Uterus (tissue), 4 donors: ENCODE measurements around the gene POLR2H. TPM values are rescaled to one million over a fixed set of nuclear protein-coding genes. Genes with fewer than 3 reads are reported as not detected.
A peak's percentile ranks its signal among the peaks of the same experiment; 100 is the strongest.

Experiments
- DNase-seq, 2 donors: peaks; one replicate each; pipeline ENCODE4 v3.0.0-alpha.2; 2019 to 2020
- H3K27ac ChIP-seq, 2 donors: fragments of 200-600 bp; sonication (generic); 1 replicate in 1 of 2; 2 replicates in 1 of 2; pipeline ENCODE4 v1.5.1; 2016 to 2018
- H3K27me3 ChIP-seq, 2 donors: fragments of 200-600 bp; sonication (generic); one replicate each; pipeline ENCODE4 v1.5.1; 2018 to 2019; ENCODE audit warnings: control low read depth in 1 of 2
- H3K36me3 ChIP-seq, 2 donors: fragments of 200-600 bp; sonication (generic); one replicate each; pipeline ENCODE4 v1.5.1; 2019; ENCODE audit warnings: control low read depth in 1 of 2
- H3K4me1 ChIP-seq, 2 donors: fragments of 200-600 bp; sonication (generic); one replicate each; pipeline ENCODE4 v1.5.1; 2018 to 2019; ENCODE audit warnings: control low read depth in 1 of 2
- H3K4me3 ChIP-seq, 2 donors: fragments of 200-600 bp; sonication (generic); 1 replicate in 1 of 2; 2 replicates in 1 of 2; pipeline ENCODE4 v1.5.1; 2018 to 2019; ENCODE audit warnings: mild to moderate bottlenecking in 1 of 2
- H3K9me3 ChIP-seq, 2 donors: fragments of 200-600 bp; sonication (generic); one replicate each; pipeline ENCODE4 v1.5.1; 2019; ENCODE audit warnings: control low read depth in 1 of 2
- POLR2A ChIP-seq, 2 donors: fragments of 450-650 bp; IDR thresholded peaks; one replicate each; pipeline ENCODE4 v1.6.1; 2016; ENCODE audit warnings: antibody characterized with exemption in 2 of 2, mild to moderate bottlenecking in 1 of 2, moderate library complexity in 1 of 2
- intact Hi-C: fragments of 100-400 bp; cut with DNase I; formaldehyde crosslinking; loops from one replicate; pipeline ENCODE4 v1.15.1; 2023; ENCODE audit warnings: low total_unique reads
- total RNA-seq, 4 donors: library from RNA; depleted of rRNA in 3 of 4; stranded (reverse); fragments of >200 nt in 3 of 4; gene quantifications; one replicate each; pipeline versions ENCODE4 v1.1.0 to v1.2.4, GENCODE V29; 2014 to 2023
- TF ChIP-seq, protein P1 (sequence below), 4 experiments: fragments of 200-600 bp in 2 of 4; fragments of 450-650 bp in 2 of 4; sonication (generic) in 2 of 4; IDR thresholded peaks; one replicate each; pipeline ENCODE4 v1.5.1; 2016 to 2019; ENCODE audit warnings: antibody characterized with exemption in 4 of 4, mild to moderate bottlenecking in 2 of 4, moderate library complexity in 1 of 4
- donor health status: DM: yes; HTN: yes; CAD: no.

Gene POLR2H
- total RNA-seq, 4 donors from 2014 or later = 52.8 to 103 (median 82.7) TPM

DNA sequence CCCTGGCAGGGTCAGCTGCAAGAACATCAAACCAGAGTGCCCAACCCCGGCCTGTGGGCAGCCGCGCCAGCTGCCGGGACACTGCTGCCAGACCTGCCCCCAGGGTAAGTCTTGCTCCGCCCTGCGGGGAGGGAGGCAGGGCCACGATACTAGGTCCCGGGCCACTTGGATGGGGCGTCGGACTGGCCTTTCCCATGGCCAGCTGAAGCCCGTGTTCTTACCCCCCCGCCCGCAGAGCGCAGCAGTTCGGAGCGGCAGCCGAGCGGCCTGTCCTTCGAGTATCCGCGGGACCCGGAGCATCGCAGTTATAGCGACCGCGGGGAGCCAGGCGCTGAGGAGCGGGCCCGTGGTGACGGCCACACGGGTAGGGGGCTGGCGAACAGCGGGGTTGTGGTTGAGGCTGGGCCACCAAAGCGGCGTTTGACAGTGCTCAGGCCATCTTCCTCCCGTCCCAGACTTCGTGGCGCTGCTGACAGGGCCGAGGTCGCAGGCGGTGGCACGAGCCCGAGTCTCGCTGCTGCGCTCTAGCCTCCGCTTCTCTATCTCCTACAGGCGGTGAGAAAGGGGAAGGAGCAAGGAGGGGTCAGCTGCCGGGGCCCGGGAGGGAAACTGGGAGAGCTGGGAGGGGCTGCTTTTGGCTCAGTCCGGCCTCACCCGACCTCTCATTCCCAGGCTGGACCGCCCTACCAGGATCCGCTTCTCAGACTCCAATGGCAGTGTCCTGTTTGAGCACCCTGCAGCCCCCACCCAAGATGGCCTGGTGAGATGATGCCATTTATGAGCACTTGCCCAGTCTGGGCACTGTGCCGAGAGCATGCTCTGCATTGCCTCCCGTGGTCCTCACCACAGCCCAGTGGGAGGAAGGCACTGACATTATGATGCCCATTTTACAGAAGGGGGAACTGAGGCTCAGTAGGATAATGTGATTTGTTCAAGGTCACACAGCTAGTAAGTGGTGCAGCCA, 20.0 kb downstream of the POLR2H start:
- no peak for DNase-seq
- H3K4me1 ChIP-seq = peaks cover 0 to 4% of the 10 kb centered on the region in 2 donors
- H3K27me3 ChIP-seq = no peaks in the 10 kb centered on the region
- TF ChIP-seq, protein P1, sequence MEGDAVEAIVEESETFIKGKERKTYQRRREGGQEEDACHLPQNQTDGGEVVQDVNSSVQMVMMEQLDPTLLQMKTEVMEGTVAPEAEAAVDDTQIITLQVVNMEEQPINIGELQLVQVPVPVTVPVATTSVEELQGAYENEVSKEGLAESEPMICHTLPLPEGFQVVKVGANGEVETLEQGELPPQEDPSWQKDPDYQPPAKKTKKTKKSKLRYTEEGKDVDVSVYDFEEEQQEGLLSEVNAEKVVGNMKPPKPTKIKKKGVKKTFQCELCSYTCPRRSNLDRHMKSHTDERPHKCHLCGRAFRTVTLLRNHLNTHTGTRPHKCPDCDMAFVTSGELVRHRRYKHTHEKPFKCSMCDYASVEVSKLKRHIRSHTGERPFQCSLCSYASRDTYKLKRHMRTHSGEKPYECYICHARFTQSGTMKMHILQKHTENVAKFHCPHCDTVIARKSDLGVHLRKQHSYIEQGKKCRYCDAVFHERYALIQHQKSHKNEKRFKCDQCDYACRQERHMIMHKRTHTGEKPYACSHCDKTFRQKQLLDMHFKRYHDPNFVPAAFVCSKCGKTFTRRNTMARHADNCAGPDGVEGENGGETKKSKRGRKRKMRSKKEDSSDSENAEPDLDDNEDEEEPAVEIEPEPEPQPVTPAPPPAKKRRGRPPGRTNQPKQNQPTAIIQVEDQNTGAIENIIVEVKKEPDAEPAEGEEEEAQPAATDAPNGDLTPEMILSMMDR (IDR thresholded peaks at IDR 0.05) = no peak
- no peak for TF ChIP-seq POLR2A (IDR thresholded peaks at IDR 0.05)
- peak overlapping the region; percentile 91 to 95 for H3K27ac ChIP-seq
- intact Hi-C loops = no loop called here
- no peaks in the 10 kb centered on the region for H3K9me3 ChIP-seq
- peak overlapping the region; percentile 28 to 67 for H3K4me3 ChIP-seq
- H3K36me3 ChIP-seq = no peaks in the 10 kb centered on the region

DNA sequence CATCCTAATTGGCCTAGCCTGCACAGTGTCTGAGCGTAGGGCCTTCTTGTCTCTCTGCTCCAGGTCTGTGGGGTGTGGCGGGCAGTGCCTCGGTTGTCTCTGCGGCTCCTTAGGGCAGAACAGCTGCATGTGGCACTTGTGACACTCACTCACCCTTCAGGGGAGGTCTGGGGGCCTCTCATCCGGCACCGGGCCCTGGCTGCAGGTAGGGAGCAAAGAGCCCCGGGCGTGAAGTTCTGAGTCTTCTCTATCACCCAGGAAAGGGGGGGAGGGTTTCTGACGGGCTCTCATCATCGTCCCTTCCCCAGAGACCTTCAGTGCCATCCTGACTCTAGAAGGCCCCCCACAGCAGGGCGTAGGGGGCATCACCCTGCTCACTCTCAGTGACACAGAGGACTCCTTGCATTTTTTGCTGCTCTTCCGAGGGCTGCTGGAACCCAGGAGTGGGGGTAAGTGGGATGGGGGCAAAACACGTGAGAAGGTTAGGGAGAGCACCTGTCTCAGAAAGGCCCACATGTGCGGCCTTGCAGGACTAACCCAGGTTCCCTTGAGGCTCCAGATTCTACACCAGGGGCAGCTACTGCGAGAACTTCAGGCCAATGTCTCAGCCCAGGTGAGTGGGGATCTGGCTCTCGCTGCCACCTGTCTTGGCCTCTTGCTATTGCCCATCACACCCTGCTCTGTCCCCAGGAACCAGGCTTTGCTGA, 21.0 kb downstream of the POLR2H start:
- TF ChIP-seq POLR2A (IDR thresholded peaks at IDR 0.05) = no peak
- TF ChIP-seq, protein P1 (IDR thresholded peaks at IDR 0.05) = no peak
- no peak overlapping the region for H3K4me3 ChIP-seq
- no peak overlapping the region for H3K27ac ChIP-seq
- H3K4me1 ChIP-seq = peaks cover 0 to 4% of the 10 kb centered on the region in 2 donors
- intact Hi-C loops = no loop called here
- H3K36me3 ChIP-seq = no peaks in the 10 kb centered on the region
- no peaks in the 10 kb centered on the region for H3K9me3 ChIP-seq
- no peak for DNase-seq
- no peaks in the 10 kb centered on the region for H3K27me3 ChIP-seq

DNA sequence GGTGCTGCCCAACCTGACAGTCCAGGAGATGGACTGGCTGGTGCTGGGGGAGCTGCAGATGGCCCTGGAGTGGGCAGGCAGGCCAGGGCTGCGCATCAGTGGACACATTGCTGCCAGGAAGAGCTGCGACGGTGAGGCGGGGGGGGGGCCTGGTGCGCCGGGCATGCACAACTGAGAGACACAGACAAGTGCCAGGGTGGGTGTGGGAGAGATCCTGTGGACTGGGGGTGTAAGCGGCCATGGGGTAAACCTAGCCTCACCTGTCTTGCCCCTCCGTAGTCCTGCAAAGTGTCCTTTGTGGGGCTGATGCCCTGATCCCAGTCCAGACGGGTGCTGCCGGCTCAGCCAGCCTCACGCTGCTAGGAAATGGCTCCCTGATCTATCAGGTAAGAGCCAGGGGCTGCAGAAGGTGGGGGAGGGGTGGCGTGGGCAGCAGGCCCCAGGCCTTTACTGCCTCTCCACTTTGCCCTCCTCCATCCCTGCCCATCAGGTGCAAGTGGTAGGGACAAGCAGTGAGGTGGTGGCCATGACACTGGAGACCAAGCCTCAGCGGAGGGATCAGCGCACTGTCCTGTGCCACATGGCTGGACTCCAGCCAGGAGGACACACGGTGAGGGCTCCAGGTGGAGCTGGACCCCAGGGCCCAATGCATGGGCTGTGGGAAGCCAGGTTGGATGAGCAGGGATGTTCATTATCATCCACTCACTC, 21.7 kb downstream of the POLR2H start:
- Histone ChIP-seq H3K9me3 (no peaks in the 10 kb centered on the region), H3K36me3 (no peaks in the 10 kb centered on the region), H3K4me1 (peaks cover 0 to 4% of the 10 kb centered on the region in 2 donors), H3K4me3 (no peak overlapping the region), H3K27ac (no peak overlapping the region), H3K27me3 (no peaks in the 10 kb centered on the region)
- intact Hi-C loops = no loop called here
- DNase-seq = no peak
- no peak for TF ChIP-seq POLR2A (IDR thresholded peaks at IDR 0.05)
- TF ChIP-seq, protein P1 (IDR thresholded peaks at IDR 0.05) = no peak

DNA sequence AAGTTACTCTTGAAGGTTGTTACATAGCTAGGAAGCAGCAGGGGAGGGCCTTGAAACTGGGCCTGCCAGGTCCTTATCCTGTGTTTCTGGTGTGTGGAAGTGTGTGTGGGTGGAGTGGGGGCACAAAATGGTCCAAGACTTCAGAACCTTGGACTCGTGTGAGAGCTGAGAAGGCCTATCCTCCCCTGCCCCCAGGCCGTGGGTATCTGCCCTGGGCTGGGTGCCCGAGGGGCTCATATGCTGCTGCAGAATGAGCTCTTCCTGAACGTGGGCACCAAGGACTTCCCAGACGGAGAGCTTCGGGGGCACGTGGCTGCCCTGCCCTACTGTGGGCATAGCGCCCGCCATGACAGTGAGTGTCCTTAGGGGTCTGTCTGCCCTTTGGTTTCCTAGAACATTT, 22.8 kb downstream of the POLR2H start:
- H3K4me1 ChIP-seq = no peaks in the 10 kb centered on the region
- DNase-seq = no peak
- no peaks in the 10 kb centered on the region for H3K36me3 ChIP-seq
- intact Hi-C loops = no loop called here
- no peak overlapping the region for H3K27ac ChIP-seq
- no peaks in the 10 kb centered on the region for H3K9me3 ChIP-seq
- no peak for TF ChIP-seq POLR2A (IDR thresholded peaks at IDR 0.05)
- TF ChIP-seq, protein P1 (IDR thresholded peaks at IDR 0.05) = no peak
- no peaks in the 10 kb centered on the region for H3K27me3 ChIP-seq
- no peak overlapping the region for H3K4me3 ChIP-seq
